OCI-LY3 (cell line): Measurements from ENCODE around the gene RAB4B.

ENCODE experiments used
- H2AFZ ChIP-seq: fragments of 200-600, 300-600 bp; shearing (Covaris generic); 2 replicates; pipeline ENCODE4 v1.6.0; 2014; ENCODE audit warnings: antibody characterized with exemption, low read depth, low read length
- H3K27ac ChIP-seq: fragments of 200-600, 300-600 bp; sonication (generic); 2 replicates; pipeline ENCODE4 v1.5.1; 2014; ENCODE audit warnings: mild to moderate bottlenecking, low read length, moderate library complexity, mixed read lengths
- H3K27me3 ChIP-seq: fragments of 200-600, 300-600 bp; sonication (generic); 2 replicates; pipeline ENCODE4 v1.6.1; 2014; ENCODE audit warnings: low read depth, low read length, mixed read lengths
- H3K36me3 ChIP-seq: fragments of 200-600, 300-600 bp; sonication (generic); replicated peaks from 2 replicates; pipeline ENCODE3; 2014; ENCODE audit warnings: low read depth, low read length, mixed read lengths
- H3K4me1 ChIP-seq: fragments of 300-600, 200-600 bp; sonication (generic); 2 replicates; pipeline ENCODE4 v1.6.1; 2014; ENCODE audit warnings: low read length, mixed read lengths
- H3K4me2 ChIP-seq: fragments of 200-600, 300-600 bp; sonication (generic); 2 replicates; pipeline ENCODE4 v1.6.1; 2014; ENCODE audit warnings: low read length, mixed read lengths
- H3K4me3 ChIP-seq: fragments of 300-600, 200-600 bp; sonication (generic); 2 replicates; pipeline ENCODE4 v1.5.1; 2014; ENCODE audit warnings: antibody characterized with exemption, mild to moderate bottlenecking, low read length, moderate library complexity
- H3K79me2 ChIP-seq: fragments of 300-600, 200-600 bp; shearing (Covaris generic); 2 replicates; pipeline ENCODE4 v1.6.1; 2014; ENCODE audit warnings: mild to moderate bottlenecking, low read length, mixed read lengths
- H3K9ac ChIP-seq: fragments of 300-600, 200-600 bp; shearing (Covaris generic); 2 replicates; pipeline ENCODE4 v1.6.0; 2014; ENCODE audit warnings: mild to moderate bottlenecking, low read length, moderate library complexity
- H3K9me3 ChIP-seq: fragments of 200-600, 300-600 bp; shearing (Covaris generic); 2 replicates; pipeline ENCODE4 v1.6.1; 2014; ENCODE audit warnings: low read length, mixed read lengths; ENCODE audit not compliant: insufficient read depth
- H4K20me1 ChIP-seq: fragments of 200-600, 300-600 bp; sonication (generic); 2 replicates; pipeline ENCODE4 v1.6.1; 2016; ENCODE audit warnings: low read length, mixed read lengths; ENCODE audit not compliant: insufficient read depth
- EZH2phosphoT487 ChIP-seq: fragments of 200-600 bp; shearing (Covaris generic); IDR thresholded peaks from 2 replicates; pipeline ENCODE4 v1.6.1; 2018; ENCODE audit warnings: antibody characterized with exemption, mixed run types, low read depth
- TF ChIP-seq, protein P1 (sequence below): fragments of 200-600, 300-600 bp; sonication (generic); IDR thresholded peaks from 2 replicates; pipeline ENCODE4 v1.5.1; 2014; ENCODE audit warnings: antibody characterized with exemption, low read length, low read depth

The RAB4B gene

DNA sequence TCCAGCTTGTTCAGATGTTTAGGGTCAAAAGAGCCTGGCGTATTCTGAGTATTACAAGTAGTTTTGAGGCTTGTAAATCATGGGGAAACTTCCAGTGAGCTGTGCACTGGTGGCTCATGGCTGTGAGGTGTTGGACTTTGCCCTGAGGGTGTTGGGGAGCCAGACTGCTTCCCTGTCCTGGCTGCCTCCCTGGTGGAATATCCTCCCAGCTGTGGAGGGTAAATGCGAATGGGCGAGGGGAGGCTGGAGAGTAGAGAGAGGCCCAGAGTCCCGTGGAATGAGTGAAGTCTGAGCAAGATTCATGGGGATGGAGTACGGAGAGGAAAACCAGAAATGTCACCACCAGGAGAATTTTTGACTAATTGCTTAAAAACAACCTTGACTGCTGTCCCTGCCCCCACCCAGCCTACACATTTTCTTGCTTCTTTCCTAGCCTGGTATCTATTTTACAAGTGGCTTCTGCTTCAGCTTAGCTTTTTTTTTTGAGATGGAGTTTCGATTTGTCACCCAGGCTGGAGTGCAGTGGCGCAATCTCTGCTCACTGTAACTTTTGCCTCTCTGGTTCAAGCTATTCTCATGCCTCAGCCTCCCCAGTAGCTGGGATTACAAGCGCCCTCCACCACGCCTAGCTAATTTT is 23.3 kb upstream of the RAB4B start:
- H3K27ac ChIP-seq = peak overlapping the region; percentile 80
- no peak overlapping the region for H2AFZ ChIP-seq
- peak overlapping the region; percentile 49 for H3K9ac ChIP-seq
- peaks cover 85% of the 10 kb centered on the region for H3K79me2 ChIP-seq
- TF ChIP-seq, protein P1, sequence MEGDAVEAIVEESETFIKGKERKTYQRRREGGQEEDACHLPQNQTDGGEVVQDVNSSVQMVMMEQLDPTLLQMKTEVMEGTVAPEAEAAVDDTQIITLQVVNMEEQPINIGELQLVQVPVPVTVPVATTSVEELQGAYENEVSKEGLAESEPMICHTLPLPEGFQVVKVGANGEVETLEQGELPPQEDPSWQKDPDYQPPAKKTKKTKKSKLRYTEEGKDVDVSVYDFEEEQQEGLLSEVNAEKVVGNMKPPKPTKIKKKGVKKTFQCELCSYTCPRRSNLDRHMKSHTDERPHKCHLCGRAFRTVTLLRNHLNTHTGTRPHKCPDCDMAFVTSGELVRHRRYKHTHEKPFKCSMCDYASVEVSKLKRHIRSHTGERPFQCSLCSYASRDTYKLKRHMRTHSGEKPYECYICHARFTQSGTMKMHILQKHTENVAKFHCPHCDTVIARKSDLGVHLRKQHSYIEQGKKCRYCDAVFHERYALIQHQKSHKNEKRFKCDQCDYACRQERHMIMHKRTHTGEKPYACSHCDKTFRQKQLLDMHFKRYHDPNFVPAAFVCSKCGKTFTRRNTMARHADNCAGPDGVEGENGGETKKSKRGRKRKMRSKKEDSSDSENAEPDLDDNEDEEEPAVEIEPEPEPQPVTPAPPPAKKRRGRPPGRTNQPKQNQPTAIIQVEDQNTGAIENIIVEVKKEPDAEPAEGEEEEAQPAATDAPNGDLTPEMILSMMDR = no peak
- TF ChIP-seq EZH2phosphoT487 = no peak
- no peaks in the 10 kb centered on the region for H3K9me3 ChIP-seq
- H3K4me1 ChIP-seq = peaks cover 37% of the 10 kb centered on the region
- H3K4me2 ChIP-seq = peak overlapping the region; percentile 74
- peak overlapping the region; percentile 68 for H3K4me3 ChIP-seq
- H3K27me3 ChIP-seq = no peaks in the 10 kb centered on the region
- peaks cover 45% of the 10 kb centered on the region for H4K20me1 ChIP-seq
- H3K36me3 ChIP-seq = peaks cover 53% of the 10 kb centered on the region

GRCh38 chr19:40755248-40755624 is 22.8 kb upstream of the RAB4B start:
- peaks cover 56% of the 10 kb centered on the region for H3K36me3 ChIP-seq

GRCh38 chr19:40755791-40756190 is 22.3 kb upstream of the RAB4B start:
- H3K27ac ChIP-seq = peak overlapping the region; percentile 80; the same call in 1 of the 2 replicates
- no peaks in the 10 kb centered on the region for H3K27me3 ChIP-seq
- no peak overlapping the region for H3K4me3 ChIP-seq
- no peak overlapping the region for H3K9ac ChIP-seq
- H3K4me2 ChIP-seq = 0 out of 2 replicates have a peak overlapping the region, but pooled peaks have one; percentile 74
- peaks cover 41% of the 10 kb centered on the region for H3K4me1 ChIP-seq
- peaks cover 51% of the 10 kb centered on the region for H4K20me1 ChIP-seq
- H2AFZ ChIP-seq = no peak overlapping the region
- no peaks in the 10 kb centered on the region for H3K9me3 ChIP-seq
- H3K79me2 ChIP-seq = peaks cover 90% of the 10 kb centered on the region
- TF ChIP-seq, protein P1 = no peak
- no peak for TF ChIP-seq EZH2phosphoT487
- H3K36me3 ChIP-seq = peaks cover 61% of the 10 kb centered on the region

More at GRCh38 chr19:40755248-40755624, 22.8 kb upstream of the RAB4B start:
- Histone ChIP-seq H3K27ac (peak overlapping the region; percentile 80), H3K27me3 (no peaks in the 10 kb centered on the region), H3K9me3 (no peaks in the 10 kb centered on the region), H3K4me2 (peak overlapping the region; percentile 74), H3K4me3 (no peak overlapping the region), H3K9ac (no peak overlapping the region), H2AFZ (no peak overlapping the region), H3K79me2 (peaks cover 85% of the 10 kb centered on the region), H3K4me1 (peaks cover 38% of the 10 kb centered on the region), H4K20me1 (peaks cover 48% of the 10 kb centered on the region)
- TF ChIP-seq, protein P1 = no peak
- TF ChIP-seq EZH2phosphoT487 = no peak

DNA sequence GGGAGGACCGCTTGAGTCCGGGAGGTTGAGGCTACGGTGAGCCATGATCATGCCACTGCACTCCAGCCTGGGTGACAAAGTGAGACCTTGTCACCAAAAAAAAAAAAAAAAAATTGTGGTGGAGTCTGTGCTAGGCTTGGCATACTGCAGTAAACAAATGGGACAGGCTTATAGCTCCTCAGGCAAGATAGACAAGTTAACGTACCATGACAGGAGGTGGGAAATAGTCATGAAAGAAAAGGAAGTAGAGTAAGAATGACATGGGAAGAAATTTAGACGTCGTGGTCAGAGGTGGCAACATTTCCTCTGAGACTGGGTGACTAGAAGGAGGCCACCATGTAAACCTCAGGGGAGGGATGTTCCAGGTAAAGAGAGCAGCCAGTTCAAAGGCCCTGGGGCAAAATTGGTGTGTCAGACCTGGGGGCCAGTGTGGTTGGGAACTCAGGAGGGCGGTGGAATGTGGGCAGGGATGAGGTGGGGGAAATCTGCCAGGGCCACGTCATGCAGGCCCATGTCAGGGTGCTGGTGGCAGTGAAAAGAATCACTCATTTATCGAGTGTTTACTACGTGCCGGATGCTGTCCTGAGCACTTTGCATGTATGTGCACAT is 21.4 kb upstream of the RAB4B start:
- Histone ChIP-seq H3K27ac (no peak overlapping the region), H3K9me3 (no peaks in the 10 kb centered on the region), H2AFZ (no peak overlapping the region), H3K27me3 (no peaks in the 10 kb centered on the region), H3K4me2 (no peak overlapping the region), H3K9ac (no peak overlapping the region), H4K20me1 (peaks cover 54% of the 10 kb centered on the region), H3K79me2 (peaks cover 89% of the 10 kb centered on the region), H3K4me3 (no peak overlapping the region), H3K36me3 (peaks cover 67% of the 10 kb centered on the region), H3K4me1 (peaks cover 41% of the 10 kb centered on the region)
- TF ChIP-seq, protein P1 = no peak
- no peak for TF ChIP-seq EZH2phosphoT487
